ENCODE data around the gene SELENOT.

SELENOT gene

DNA sequence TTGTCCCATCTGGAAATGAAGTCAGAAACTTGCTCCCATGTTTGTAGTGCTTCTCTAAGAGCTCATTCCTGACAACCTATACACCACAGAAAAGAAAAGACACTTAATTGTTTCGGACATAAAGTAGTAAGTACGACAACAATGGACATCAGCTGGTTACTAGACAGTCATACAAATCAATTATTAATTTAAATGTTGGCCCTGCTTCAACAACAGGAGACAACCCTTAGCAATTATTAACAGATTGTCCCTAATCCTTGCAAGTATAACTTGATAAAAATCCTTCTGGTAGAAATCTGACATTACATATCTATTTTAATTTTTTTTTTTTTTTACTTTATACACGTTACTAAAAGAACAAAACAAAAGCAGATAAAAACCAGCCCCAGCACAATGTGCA lies 70.8 kb downstream of the SELENOT start:
- DNase-seq, result no peak

DNA sequence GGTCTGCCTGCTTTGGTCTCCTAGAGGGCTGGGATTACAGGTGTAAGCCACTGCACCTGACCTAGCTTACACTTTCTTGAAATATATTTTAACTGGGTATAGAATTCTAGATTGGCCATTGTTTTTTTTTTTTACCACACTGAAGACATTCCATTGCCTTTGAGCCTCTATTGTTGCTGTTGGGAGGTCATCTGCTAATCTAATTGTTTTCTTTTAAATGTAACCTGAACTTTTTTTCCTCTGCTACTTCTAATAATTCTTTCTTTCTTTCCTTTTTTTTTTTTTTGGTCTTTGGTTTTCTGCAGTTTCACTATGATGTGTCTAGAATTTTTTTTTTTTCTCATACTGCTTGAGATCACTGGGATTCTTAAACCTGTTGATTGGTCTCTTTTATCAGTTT lies 72.5 kb downstream of the SELENOT start:
- DNase-seq, result no peak

All from NCI-H2081 treated with DMSO at 0.1 percent for 48 hours (cell line).